Activated CD4-positive, CD25-positive, alpha-beta regulatory T cell (primary cell): ENCODE results near the gene ZMAT3.
"Not testable (repeated sequence)": the region's sequence is repeated elsewhere in the genome, so short reads cannot be mapped to it uniquely, and the experiment has no call there.

Experiments
- DNase-seq, 4 experiments: peaks; one replicate each; lab custom pipeline; 2025; lab: John Stamatoyannopoulos, UW

The ZMAT3 gene, protein sequence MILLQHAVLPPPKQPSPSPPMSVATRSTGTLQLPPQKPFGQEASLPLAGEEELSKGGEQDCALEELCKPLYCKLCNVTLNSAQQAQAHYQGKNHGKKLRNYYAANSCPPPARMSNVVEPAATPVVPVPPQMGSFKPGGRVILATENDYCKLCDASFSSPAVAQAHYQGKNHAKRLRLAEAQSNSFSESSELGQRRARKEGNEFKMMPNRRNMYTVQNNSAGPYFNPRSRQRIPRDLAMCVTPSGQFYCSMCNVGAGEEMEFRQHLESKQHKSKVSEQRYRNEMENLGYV

DNA sequence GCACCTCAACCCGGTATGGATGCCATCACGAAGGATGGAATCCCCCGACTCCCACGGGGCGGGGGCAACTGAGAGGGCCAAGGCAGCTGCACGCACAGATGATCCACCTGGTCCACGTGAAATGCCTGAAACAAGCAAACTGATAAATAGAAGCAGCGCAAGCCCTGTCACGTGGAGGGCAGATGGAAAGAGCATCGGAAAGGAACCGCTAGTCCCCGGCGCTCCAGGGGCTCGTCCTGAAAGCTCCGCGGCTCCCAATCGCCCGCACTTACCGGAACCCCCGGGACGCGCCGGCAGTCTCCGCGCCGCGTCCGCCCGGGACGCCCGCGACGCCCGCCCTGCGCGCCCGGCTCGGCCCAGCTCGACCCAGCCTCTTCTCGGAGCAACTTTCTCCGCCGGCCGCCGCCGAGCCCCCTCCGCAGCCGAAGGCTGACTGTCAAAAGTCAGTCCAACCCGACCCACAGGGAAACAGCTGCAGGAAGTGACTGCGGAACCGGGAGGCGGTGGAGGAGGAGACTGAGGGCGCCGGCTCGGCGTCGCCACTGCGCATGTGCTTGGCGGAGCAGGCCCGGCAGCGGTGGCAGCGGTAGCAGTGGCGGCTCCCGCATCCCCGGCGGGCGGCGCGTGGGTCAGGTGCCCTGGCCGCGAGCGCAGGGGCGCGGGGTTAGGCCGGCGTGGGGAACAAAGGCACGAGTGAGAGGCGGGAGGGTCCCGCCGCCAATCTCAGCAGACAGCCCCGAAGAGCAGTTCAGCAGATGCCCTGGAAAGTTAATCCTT lies at the start of gene ZMAT3:
Gene ZMAT3, minus strand, starts transcription at position 487 of the 777 bp plus-strand sequence. CDS start 4,057 bp downstream, outside the sequence.
- DNase-seq = peak; percentile 56 to 72 (median 64)

DNA sequence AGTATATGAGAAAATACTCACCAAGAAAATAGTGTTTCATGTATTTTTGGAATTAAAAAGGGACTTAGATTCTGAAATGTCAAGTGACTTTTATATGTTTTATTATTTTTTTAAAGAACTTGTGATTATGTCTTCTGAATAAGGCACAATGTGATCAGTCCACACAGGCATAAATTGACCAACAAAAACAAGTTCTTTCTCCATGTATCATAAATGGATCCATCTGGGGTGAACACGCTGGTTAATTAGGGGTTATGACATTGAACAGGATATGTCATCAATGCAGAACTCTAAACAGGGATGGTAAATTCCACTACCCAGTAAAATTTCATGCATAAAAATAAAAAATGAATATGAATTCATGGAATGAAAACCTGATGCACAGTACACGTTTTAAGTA lies 45.2 kb upstream of the ZMAT3 start:
- no peak for DNase-seq

DNA sequence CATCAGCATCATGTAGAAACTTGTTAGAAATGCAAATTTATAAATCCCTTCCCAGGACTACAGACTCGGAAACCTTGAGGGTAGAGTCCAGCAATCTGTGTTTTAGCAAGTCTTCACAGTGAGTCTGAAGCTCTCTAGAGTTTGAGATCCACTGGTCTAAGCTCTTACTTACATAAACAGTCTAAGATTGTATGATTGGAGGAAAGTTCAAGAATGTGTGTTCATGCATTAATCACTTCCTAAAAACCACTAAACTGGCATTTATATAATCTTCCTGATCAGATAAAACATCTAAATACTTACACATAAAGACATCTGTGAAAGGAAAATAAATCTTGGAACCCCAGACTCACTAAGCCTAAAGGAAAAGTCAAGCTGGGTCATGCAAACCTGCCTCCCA lies 43.8 kb upstream of the ZMAT3 start:
- DNase-seq = not testable (repeated sequence)

DNA sequence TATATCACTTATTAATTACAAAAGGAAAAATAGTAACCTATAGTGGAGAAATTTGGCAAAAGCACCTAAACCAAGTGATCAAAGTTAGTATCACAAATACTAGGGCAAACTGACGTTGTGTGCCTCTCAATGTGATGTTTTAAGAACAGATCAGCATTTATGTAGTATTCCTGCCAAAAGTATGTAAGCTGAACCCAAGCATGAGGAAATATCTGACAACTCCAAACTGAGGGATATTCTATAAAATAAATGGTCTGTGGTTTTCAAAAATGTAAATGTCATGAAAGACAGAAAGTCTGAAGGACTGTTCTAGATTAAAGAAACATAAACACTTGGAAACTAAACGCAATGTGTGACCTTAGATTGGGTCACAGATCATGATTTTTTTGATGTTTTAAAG lies 42.3 kb upstream of the ZMAT3 start:
- DNase-seq = no peak

DNA sequence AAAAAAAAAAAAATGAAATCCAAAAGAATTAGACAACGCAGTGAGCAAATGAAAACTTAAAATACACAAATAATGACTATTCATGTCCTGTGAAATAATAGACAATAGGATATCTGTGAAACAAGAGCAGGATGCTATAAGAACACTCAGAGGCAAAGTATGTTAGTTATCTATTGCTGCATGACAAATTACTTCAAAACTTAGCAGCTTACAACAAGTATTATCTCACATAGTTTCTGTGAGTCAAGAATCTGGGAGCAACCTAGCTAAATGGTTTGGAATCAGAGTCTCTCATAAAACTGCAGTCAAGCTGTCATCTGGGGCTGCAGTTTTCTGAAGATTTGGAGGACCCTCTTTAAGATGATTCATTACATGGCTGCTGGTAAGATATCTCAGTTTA lies 36.5 kb upstream of the ZMAT3 start:
- DNase-seq = no peak

DNA sequence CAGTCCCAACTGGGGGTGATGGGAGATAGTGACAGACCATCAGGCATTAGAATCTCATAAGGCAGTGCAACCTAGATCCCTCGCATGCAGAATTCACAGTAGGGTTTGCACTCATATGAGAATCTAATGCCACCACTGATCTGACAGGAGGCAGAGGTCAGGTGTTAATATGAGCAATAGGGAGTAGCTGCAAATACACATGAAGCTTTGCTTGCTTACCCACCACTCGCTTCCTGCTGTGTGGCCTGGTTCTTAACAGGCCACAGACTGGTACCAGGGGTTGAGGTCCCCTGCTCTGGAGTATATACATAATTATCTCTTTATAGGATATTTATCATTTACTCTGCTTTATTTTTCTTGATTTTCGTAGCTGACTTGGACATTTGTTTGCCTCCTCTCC lies 36.0 kb upstream of the ZMAT3 start:
- DNase-seq = no peak

DNA sequence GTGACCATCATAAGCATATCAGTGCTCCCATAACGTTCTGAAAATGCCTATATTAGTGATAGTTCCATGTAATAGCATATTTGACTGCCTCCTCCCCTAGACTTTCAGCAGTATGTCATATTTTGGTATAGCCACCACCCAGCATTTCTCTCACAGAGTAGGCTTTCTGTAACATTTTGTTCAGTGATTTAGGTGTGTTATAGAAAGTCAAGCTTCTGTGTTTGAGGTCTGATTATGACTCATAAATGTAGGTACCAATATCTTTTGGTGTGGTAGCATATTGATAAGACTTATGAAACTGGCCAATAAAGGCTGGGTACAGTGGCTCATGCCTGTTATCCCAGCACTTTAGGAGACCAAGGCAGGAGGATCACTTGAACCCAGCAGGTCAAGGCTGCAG lies 34.3 kb upstream of the ZMAT3 start:
- DNase-seq = no peak

DNA sequence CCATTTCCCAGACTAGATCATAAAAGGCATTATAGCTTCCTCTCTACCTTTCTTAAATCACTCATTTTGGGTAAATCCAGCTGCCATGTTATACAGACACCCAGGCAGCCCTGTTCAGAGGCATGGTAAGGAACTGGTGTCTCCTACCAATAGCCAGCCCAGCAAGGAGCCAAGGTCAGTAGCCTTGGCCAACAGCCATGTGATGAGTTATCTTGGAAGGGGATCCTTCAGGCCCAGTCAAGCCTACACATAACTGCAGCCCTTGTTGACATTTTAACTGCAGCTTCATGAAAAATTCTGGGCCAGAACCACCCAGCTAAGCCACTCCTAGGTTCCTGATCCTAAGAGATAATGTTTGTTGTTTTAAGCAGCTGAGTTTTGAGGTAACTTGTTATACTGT lies 29.0 kb upstream of the ZMAT3 start:
- DNase-seq = no peak

DNA sequence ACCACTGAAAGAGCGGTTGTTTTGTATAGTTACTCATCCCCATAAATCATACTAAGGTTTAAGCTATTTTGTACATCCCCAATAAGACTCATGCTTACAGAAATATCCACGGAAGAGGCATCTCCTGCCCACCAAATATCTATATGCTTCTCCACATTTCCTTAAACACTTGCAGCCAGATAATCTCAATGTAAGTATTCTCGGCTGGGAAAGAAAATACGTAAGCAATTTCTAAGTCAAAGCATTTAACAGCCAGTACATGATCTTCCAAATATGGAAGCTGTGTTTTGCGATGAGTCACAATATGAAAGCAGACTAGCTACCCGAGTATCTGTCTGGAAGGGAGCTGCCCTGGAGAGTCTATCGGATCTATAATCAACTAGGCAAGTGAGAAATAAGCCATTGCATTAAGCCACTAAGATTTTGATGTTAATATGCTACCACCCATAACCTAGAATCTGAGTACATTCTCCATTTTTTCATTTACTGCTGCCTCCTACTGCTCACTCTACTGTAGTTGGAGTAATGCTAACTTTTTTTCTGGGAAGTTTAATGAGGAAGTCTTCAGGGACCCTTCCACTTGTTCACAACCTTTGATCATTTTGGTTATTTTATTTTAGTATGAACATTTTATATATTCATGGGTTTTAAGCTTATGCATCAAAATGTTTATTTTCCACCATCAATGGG lies 26.9 kb upstream of the ZMAT3 start:
- no peak for DNase-seq

DNA sequence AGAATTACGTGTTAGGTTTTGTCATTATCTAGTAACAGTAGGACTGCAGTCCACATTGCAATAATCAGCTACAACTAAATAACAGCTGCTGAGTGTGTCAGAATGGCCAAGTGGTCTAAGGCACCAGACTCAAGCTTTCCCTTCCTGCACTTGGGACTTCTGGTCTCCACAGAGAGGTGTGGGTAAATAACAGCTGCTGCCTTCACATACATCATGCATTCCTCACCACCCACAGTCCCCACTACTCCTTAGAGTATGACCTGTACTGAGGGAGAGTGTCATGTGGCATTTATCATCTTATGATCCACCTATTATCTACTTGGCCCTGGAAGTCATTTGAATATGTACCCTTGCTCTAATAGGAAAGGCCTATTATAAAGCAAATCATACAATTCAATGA lies 22.2 kb upstream of the ZMAT3 start:
- DNase-seq = no peak

DNA sequence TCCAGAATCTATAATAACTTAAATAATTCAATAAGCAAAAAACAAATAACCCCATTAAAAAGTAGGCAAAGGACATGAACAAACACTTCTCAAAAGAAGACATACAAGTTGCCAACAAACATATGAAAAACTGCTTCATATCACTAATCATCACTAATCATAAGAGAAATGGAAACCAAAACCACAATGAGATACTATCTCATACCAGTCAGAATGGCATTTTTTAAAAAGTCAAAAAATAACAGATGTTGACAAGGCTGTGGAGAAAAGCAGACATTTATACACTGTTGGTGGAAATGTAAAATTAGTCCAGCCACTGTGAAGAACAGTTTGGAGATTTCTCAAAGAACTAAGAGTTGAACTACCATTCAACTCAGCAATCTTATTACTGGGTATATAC lies 19.5 kb upstream of the ZMAT3 start:
- DNase-seq = no peak

DNA sequence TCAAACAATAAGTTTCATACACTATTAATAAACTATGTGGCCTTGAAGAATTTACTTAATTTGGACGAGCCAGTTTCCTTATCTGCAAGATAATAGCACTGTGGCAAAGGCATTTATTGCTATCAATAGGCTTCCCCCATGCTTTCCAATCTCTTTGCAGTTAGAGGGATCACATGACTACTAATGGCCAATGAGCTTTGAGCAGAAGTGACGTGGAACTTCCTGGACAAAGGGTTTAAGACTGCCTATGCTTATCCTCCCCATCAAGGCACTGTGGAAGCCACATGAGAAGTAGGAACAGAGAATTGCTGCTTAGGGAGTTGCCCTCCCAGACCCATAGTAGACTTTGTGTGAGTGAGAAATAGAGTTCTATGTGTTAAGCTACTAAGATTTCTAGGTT lies 16.7 kb upstream of the ZMAT3 start:
- no peak for DNase-seq

DNA sequence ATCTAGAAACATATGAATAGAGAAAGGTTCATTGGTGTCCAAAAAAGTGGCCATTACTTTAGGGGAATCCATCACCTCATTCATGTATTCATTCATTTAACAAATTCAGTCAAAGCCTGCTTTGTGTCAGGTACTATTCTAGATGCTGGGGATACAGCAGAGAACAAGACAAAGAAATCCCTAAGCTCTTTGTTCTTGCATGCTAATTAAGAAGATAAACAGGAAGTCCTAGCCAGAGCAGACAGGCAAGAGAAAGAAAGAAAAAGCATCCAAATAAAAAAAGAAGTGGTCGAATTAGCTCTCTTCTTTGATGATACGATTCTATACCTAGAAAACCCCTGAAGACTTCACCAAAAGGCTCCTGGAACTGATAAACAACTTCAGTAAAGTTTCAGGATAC lies 12.4 kb upstream of the ZMAT3 start:
- no peak for DNase-seq

DNA sequence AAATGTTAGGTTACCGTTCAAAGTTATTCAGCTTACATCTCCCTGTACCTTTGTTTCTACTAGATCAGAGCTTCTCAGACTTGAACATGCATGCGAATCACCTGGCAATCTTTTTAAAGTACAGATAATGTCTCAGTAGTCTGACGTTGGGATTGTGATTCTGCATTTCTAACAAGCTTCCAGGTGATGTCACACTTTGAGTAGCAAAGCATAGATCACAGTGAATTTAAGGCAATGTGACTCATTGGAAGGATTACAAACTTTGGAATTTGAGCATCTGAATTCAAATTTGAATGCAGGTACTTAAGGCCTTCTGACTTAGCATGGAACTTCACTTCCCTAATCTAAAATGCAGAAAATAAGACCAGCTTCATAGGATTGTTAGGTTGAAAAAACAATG lies 10.8 kb upstream of the ZMAT3 start:
- DNase-seq = no peak

DNA sequence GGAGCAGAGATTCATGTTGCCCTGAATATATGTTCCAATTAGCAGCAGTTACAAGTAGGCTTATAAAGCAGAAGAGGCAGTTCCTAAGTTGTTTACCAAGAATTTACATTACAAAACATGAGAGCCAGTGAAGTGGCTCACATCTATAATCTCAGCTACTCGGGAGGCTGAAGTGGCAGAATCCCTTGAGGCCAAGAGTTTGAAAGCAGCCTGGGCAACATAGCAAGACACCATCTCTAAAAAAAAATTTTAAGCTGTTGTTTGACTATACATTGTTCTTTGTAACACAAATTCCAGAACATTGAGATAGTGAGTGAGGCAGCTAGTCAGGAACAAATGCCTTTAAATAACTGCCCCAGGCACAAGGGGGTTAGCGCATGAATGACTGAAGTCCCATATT lies 10.3 kb upstream of the ZMAT3 start:
- DNase-seq = no peak

DNA sequence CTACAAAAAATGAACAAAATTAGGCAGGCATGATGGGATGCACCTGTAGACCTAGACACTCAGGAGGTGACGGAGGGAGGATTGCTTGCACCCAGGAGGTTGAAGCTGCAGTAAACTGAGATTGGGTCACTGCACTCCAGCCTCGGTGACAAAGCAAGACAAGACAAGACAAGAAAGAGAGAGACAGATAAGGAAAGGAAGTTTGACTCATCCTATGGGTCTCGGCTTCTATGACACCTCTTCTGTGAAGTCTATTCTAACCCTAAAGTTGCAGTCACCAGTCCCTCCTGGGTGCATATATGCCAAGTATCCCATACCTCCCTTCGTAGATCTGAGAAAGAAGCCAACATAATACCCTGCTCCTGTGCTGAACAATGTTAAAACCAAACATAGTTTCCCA lies 7.9 kb upstream of the ZMAT3 start:
- DNase-seq = no peak

DNA sequence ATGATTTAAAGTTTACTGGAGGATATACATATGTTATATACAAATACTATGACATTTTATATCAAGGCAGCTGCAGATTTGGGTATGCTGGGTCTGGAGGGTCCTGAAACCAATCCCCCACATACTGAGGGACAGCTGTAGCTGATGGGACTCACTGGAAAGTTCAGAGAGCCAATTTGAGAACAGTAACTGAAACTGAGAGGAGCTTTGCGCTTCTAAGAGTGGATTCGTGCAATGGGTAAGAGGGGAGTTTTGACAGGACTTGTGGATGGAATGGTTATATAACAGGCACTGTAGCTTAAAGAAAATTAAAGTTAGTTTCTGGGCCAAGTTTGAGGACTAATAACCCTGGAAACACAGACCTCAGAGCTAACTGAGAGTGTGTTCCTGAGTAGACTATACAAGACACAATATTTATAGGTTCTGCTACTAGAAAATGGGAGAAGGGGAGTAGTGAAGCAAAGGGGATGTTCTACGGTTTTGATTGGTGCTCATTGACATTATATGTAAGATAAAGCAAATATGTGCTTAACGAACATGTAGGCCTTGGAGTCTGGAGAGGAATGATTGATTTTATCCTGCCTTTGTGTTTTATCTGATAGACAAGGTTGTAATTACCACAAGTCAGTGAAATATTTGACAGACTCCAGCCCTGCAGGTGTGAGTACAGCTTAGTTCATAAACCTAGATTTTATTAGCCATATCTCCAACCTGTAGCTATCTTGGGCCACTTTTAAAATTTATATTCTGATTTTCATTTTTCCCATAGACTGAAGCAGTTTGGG lies 4.8 kb upstream of the ZMAT3 start:
- no peak for DNase-seq

DNA sequence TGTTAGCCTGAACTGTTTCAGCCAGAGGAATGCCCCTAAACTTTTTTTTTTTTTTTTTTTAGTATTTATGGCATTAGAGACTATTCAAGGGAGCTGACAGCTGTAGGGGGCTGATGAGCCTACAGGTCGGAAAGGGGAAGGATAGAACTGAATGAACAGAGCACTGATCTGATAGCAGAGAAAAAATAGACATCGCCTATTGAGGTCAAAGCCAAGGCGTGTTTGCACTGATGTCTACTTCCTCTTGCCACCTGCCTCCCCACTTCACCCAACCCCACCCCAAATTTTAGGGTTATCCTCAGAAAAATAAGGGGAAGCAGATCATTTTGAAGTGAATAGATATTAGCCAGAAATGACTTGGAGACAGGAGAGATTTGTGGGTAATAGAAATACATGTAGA lies 3.0 kb upstream of the ZMAT3 start:
- DNase-seq = no peak

DNA sequence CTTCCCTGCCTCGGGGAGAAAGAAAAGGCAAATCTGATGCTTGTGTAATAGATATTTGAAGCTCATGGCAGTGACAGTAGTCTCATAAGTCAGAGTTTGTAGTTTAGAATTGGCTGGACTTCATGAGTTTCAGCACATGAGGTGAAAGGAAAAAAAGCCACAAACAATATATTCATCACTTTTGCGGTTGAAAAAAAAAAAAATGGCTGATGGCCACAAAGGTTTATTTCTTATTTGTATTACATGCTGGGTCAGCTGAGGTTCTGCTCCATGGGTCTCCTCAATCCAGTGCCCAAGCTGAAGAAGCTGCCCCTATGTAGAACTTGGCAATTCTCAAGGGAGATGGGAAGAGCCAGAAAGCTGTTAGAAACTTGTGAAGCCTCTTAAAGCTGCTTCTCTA lies 2.2 kb upstream of the ZMAT3 start:
- DNase-seq = no peak

DNA sequence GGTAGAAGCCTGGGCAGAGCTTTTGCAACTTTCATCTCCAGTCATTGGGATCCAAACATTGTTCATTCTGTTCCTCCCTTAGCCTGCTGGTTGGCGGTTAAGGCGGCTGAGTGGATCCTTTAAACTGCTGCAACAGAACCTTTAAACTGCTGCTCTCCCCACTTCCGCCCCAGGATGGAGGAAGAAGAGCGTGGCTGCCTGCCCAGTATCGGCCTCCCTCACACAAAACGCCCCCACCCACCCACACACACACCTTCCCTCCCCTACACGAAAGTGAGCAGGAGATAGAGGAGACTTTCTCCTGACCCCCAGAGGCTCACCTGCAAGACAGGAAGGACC lies 460 bp upstream of the ZMAT3 start:
- peak in 2 of 4 experiments; percentile 10 to 33 for DNase-seq

DNA sequence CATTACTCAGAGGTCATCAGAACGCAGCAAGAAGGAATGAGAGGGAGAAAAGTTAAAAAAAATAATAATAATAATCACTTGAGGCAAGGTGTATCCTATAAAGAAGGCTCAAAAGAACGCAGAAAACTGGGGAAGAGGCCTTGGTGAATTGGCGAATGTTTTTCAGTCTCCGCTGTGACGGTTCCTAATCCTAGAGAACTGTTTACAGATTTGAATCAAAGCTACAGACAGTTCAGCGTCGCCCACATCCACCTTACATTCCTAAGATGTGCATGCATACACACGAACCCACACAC lies 634 bp downstream of the ZMAT3 start:
- no peak for DNase-seq

DNA sequence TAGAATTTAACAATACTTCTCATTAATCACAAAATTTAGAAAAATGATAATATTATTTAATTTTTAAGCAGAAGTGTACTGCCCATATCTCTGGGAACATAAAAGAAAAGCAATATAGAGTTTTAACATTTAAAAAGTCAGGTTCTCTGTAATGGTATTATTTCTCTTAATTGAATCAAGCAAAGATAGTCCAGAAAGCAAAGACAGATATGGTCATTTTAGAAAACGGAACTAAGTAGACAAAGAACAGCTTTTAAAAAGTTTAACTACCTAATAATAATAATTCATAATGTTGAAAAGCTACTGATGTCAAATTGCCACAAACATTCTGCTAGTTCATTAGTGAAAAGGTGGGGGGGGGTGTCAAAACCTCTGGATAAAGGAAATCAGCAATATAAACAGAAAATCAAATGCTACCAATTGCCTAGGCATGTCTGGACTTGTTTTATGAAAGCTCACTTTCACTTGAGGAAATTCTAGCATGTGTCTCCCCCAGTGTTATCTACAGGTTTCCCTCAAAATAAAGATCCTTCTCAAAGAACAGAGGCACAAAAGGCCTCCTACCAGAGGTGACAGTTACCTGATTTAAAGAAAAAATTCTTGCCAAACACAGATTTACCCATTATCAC lies 1.7 kb downstream of the ZMAT3 start:
- no peak for DNase-seq
